HG02938 (cell line): ENCODE measurements around the gene FBXL17.

Experiments used
- ATAC-seq: cut with Tn5 transposase; IDR thresholded peaks from one replicate; pipeline ENCODE4 v1.9.1; 2021; ENCODE audit warnings: mild to moderate bottlenecking, moderate library complexity; ENCODE audit not compliant: unreplicated experiment

FBXL17 gene

DNA sequence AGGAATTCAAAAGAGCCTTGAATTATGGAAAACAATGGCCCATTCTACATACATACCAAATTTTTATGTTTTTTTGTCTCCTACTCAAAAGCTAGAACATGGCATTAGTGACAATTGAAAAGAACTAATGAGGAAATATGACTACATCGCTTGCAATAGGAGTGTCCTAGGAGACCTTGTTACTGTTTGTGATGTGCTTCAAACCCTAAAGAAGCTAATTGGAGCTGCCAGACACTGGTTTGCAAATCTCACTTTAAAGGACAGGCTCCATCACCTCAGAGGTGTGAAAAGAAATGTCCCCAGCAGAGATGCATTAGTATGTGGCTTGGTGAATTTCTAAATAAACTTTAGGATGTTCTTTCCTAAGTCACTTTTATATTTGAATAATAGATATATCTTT, 356.9 kb downstream of the FBXL17 start:
- ATAC-seq, result no peak

- no peak for ATAC-seq
Observed at GRCh38 chr5:108016101-108016500, 365.8 kb downstream of the FBXL17 start.

DNA sequence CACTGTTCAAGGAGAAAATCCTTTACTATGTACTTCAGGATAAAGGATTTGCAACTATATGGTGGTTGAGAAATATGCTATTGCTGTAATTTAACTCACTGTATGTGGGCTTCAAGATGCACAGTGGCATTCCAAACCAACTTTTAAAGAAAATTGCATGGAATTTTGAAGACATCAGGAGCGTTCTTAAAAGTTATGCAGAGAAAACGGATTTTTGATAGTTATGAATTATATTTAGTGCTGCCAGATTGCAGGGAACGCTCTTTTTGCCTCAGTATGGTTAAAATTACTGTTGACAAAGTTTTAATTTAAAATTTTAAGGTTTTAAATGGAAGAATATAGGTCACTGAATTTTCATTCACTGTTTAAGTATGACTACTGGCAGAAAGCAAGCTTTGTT, 375.1 kb downstream of the FBXL17 start:
- ATAC-seq, result no peak

DNA sequence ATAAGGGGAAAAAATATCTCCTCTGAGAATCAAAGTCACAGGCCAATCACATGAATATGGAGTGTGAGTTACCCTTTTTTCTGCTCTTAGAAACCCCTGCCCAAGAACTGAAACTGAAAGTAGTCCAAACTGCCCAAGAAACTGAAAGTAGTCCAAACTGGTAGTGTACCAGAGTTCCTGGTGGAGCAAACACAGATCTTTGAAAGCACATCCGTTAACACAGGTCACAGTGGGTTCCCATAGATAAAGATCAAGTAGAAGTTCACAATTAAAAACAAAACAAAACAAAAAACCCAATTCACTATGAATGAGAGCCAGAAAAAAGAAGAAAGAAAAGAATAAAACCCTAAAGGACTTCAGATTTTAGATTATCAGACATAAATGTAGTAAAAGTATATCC, 378.7 kb downstream of the FBXL17 start:
- no peak for ATAC-seq

GRCh38 chr5:108001222-108001621, 380.7 kb downstream of the FBXL17 start:
- no peak for ATAC-seq

- ATAC-seq, result no peak
Observed at GRCh38 chr5:107997338-107997980, 384.4 kb downstream of the FBXL17 start.

- no peak for ATAC-seq
Observed at GRCh38 chr5:107993341-107993740, 388.6 kb downstream of the FBXL17 start.

- no peak for ATAC-seq
Observed at GRCh38 chr5:107990881-107991810, 390.8 kb downstream of the FBXL17 start.

DNA sequence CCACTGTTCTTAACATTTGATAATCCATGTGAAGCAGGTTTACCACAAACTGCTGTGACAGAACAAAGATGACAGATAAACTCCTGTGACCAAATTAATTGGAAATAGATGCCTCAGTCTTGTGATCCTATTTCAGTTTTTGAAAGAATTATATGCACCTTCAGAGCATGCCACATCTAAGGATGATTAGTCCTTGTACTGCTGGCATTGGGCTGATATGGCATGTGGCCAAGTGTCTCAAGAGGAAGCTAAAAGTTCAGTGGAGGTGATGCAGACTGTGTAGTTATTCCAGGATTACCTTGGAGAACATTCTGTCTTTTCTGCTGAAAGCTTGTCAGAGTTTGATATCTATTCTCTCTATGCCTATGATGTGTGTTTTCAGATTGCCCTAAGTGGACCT, 396.8 kb downstream of the FBXL17 start:
- no peak for ATAC-seq

DNA sequence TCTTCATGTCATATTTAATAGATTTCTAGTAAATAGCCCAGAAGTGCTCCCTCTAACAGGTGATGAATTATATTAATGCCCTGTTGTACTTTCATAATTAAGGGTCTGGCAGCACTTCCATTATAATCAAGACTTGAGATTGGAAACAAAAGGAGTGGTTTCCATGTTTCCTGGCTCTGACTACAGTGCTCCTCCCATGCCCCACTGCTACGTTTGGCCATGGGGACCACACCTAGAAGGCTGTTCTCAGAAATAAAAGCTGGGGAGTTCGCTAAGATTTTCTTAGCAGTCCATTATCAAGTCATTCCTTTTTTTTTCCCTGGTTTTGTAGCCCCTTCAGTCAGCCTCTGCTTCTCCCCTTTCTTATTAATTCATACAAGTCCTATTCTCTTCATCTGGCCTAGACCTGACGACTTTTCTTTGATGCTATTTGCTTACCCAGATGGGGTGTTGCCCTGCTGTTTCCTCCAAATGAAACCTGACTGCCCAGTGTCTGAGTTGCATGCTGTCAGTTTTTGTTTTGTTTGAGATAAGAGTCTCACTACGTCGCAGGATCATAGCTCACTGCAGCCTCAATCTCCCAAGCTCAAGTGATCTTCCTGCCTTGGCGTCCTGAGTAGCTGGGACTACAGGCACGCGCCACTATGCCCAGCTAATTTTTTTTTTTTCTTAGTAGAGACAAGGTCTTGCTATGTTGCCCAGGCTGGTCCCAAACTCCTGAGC, 399.0 kb downstream of the FBXL17 start:
- ATAC-seq, result no peak

GRCh38 chr5:107980923-107981692, 400.8 kb downstream of the FBXL17 start:
- no peak for ATAC-seq

DNA sequence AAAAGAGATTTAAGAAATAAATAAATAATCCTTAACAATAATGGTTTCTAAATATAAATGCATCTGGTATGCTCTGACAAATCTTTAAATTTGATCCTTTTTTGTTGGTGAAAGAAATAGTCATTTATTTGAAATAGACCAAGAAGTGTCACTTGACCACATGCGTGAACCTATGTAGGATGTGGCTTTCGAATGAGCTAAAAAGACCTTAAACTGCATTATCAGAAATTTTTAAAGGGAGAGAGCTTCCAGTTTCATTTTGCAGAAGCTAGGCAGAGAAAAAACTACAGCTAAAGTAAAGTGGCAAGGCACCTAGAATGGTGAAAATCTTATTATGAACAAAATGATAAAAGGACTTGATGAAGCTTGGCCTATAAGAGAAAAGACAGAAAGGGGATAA, 402.0 kb downstream of the FBXL17 start:
- ATAC-seq, result no peak

GRCh38 chr5:107979291-107979690, 402.6 kb downstream of the FBXL17 start:
- ATAC-seq, result no peak

GRCh38 chr5:107977550-107978071, 404.3 kb downstream of the FBXL17 start:
- no peak for ATAC-seq

DNA sequence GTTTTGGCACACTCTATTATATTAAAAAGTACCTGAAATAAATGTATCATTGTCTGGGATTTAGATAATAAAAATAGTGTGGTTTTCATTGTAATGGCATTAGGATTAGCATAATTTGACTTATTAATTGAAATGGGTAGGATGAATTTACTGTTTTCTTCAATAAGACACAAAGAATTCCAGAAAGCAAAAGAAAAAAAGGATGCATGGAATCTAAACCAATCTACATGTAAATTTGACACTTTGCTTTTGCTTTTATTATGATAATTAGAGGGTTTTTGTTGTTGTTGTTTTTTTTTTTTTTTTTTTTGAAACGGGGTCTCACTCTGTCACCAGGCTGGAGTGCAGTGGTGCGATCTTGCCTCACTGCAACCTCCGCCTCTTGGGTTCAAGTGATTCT, 406.3 kb downstream of the FBXL17 start:
- no peak for ATAC-seq

- no peak for ATAC-seq
Observed at GRCh38 chr5:107971846-107972245, 410.1 kb downstream of the FBXL17 start.

DNA sequence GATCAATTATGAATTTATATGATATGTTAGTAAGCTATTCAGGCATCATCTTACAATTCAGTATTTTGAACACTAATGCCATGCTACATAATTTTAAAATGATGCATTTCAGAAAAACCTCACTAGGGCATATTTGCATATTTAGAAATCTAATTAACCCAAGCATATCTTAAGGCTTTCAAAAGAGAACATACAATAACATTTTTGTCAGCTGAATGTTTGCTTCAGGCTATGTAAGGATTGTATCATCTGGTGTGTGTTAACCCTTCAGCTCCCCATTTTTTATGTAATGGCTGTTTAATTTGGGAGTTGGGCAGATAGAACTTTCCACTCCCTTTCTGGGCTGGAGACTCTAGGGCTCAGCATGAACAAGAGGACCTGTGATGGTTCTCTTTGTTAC, 412.1 kb downstream of the FBXL17 start:
- ATAC-seq, result no peak

DNA sequence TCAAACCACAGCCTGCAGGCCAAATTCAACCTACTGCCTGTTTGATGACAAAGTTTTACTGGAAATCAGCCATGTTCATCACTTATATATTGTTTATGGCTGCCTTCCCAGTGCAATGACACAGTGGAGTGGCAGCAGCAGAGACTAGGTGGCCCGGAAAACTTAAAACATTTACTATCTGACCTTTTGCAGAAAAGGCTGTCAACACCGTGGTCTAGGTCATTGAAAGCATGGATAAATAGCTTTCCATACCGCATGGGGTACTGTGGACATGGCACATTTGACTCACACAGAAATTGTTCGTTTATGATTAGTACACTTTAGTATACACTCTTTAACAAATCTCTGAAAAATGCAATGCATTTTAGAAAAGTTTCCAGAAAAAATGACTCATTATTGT, 412.9 kb downstream of the FBXL17 start:
- no peak for ATAC-seq

DNA sequence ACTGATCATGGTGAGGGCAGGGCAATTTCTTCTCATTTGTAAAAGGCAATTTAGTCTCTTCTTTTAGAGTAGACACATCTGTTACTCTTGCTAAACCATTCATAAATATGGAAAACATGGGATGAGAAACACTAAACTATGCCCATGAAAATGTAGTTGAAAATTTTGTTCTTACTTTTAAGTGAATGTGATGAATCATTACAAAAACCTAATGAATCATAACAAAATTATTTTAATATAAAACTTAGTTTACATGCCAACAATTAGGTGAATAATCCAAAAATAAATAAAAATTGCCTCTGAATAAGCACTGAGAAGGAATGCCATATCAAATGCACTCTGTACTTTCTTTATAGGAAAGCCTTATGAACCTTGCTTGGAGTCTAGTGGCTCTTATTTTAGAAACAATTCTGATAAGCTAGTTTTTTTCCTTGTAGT, 413.5 kb downstream of the FBXL17 start:
- ATAC-seq, result no peak

DNA sequence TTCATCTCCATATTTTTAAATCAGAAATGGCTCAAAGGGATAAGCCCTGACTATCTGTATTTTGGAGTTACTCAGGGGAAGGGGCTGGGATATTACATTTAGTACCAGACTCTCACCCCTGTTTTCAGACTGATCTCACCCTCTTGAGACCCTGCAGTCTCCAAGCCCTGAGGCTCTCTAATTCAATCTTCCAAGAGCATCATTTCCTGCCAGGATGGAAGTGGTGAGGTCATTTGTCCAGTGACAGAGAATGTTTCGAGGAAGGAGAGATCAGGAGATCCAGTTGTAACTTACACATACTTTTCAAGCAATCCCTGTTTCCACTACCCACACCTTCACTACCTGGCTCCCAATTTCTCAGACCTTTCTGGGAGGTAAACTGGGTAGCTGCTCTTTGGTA, 415.7 kb downstream of the FBXL17 start:
- no peak for ATAC-seq

DNA sequence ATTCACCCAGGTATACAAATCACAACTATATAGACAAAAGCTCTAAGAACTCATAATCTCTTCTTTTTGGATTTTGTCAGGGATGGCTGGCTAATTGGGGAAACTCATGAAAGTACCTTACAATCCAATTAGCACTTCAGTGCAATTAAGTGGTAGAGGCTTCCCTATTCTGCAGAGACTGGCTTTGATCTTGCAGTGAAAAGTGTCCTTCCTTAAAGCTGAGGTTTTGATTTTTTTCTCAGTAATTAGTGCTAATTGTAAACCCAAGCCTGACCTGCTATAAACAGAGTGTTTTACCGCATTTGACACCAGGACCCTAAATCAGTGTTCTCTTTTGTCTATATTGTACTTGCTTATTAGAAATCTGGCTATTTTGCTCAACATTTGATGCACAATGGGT, 417.2 kb downstream of the FBXL17 start:
- no peak for ATAC-seq
